ENCODE measurements around the gene TCERG1L.

The TCERG1L gene

GRCh38 chr10:131187926-131188325 lies 123.6 kb downstream of the TCERG1L start:
- no peak for TF ChIP-seq CTCF (IDR thresholded peaks at IDR 0.05)

DNA sequence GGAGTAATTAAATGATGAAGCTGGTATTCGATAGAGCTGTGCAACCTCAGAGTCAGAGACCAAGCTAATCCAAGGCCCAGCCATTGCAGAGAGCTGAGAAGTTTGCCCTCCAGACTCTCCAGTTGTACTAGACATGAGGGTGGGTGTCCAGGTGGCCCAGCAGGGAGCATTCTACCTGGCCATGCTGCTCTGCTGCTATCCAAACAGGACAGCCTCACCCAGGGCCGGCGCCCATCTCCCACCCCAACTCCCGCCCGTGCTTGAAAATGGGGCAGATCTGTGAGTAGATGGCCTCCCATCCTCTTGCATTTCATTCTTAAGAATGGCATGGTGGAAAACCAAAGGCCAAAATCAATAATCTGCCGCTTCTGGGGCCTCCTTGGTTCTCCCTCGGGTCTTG lies 124.2 kb downstream of the TCERG1L start:
- no peak for TF ChIP-seq CTCF (IDR thresholded peaks at IDR 0.05)

- TF ChIP-seq CTCF (IDR thresholded peaks at IDR 0.05) = no peak
Measured at GRCh38 chr10:131186547-131187253, 124.8 kb downstream of the TCERG1L start.

DNA sequence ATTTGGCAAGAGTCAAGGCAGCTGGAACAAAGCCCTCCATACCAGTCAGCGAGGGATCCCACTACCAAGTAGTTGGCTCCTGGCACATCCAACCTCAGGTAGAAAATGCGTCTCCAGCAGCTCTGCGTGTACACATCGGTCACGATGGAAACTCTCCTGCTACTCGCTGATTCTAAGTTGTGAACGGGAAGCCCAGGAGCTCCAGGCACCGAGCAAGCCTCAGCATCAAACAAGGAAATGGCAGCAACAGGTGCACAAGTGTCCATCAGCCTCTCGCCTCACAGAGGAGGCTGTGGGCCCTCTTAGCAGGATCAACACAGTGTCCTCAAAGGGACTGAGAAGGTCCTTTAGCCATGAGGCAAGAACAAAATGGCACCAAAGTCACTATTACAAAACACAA lies 127.0 kb downstream of the TCERG1L start:
- TF ChIP-seq CTCF (IDR thresholded peaks at IDR 0.05) = no peak

- TF ChIP-seq CTCF (IDR thresholded peaks at IDR 0.05) = no peak
Measured at GRCh38 chr10:131183546-131184045, 127.9 kb downstream of the TCERG1L start.

GRCh38 chr10:131181456-131181855 lies 130.1 kb downstream of the TCERG1L start:
- TF ChIP-seq CTCF (IDR thresholded peaks at IDR 0.05) = no peak

GRCh38 chr10:131180740-131181415 lies 130.6 kb downstream of the TCERG1L start:
- TF ChIP-seq CTCF (IDR thresholded peaks at IDR 0.05) = no peak

Data from LNCAP (cell line).